Coronary artery (tissue), 2 donors: ENCODE results near the gene ATP5F1B.

ENCODE experiments used
- DNase-seq: peaks from one replicate; pipeline ENCODE4 v3.0.0-alpha.2; 2017; ENCODE audit warnings: low spot score
- H3K27ac ChIP-seq, 2 donors: fragments of 200-600 bp; sonication (generic); one replicate each; pipeline ENCODE4 v1.5.1; 2016 to 2019
- H3K4me3 ChIP-seq: fragments of 200-600 bp; sonication (generic); 2 replicates; pipeline ENCODE4 v1.5.1; 2016; ENCODE audit warnings: mild to moderate bottlenecking, moderate library complexity
- CTCF ChIP-seq: fragments of 200-600 bp; sonication (generic); IDR thresholded peaks from one replicate; pipeline ENCODE4 v1.5.1; 2019; ENCODE audit warnings: antibody characterized with exemption

ATP5F1B gene

GRCh38 chr12:56628671-56629458, 16.9 kb downstream of the ATP5F1B start:
- no peak for TF ChIP-seq CTCF
- peak; percentile 82 for DNase-seq
- Histone ChIP-seq H3K27ac (peak overlapping the region; percentile 94 to 95), H3K4me3 (peak overlapping the region; percentile 91)

DNA sequence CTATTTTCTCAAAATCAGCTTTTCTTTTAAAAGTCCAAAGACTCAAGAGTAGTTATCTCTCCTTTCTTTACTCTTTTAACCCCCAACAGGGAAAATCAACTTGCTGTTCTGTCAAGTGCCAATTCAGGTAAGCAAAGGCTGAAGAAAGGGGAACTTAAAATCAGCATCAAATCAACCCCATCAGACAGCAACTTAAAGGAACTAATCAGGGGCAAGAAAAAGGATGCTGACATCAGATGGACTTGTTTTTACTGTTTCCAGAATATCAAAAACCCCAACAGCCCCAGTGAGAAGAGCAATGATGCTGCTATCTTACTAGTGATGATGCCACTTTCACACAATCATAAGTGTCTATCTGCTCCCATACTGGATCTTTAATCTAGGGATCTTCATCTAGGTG, 19.1 kb downstream of the ATP5F1B start:
- no peak for DNase-seq
- no peak for TF ChIP-seq CTCF
- H3K4me3 ChIP-seq: no peak overlapping the region
- no peak overlapping the region for H3K27ac ChIP-seq

GRCh38 chr12:56622535-56622934, 23.2 kb downstream of the ATP5F1B start:
- no peak for DNase-seq
- Histone ChIP-seq H3K27ac (no peak overlapping the region), H3K4me3 (no peak overlapping the region)
- no peak for TF ChIP-seq CTCF

GRCh38 chr12:56616925-56617324, 28.9 kb downstream of the ATP5F1B start:
- no peak overlapping the region for H3K27ac ChIP-seq
- DNase-seq: no peak
- no peak for TF ChIP-seq CTCF
- no peak overlapping the region for H3K4me3 ChIP-seq

GRCh38 chr12:56616244-56616643, 29.5 kb downstream of the ATP5F1B start:
- Histone ChIP-seq H3K27ac (no peak overlapping the region), H3K4me3 (no peak overlapping the region)
- TF ChIP-seq CTCF: no peak
- DNase-seq: no peak

GRCh38 chr12:56614627-56615026, 31.2 kb downstream of the ATP5F1B start:
- no peak overlapping the region for H3K4me3 ChIP-seq
- no peak for DNase-seq
- TF ChIP-seq CTCF: no peak
- H3K27ac ChIP-seq: no peak overlapping the region

DNA sequence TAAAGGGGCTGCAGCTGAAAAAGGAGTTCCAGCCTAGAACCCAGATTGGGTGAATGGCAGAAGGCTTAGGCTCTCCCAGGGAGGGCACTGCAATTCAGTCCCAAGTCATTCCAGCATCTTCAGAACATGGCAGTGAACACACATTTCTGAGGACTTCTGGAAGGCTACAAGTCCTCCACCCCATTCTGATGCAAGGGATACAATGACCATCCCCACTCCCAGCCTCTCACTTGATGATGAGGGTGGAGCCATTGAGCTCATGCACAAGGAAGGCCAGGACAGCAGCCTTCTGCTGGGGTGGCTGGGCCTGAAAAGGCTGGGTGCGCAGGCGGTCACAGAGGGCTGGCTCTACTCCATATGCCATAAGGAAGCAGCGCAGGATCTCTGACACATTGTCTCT, 41.4 kb downstream of the ATP5F1B start:
- TF ChIP-seq CTCF: no peak
- no peak overlapping the region for H3K27ac ChIP-seq
- no peak for DNase-seq
- no peak overlapping the region for H3K4me3 ChIP-seq
